HepG2 (cell line): ENCODE data around the gene COX7C. TPM values are rescaled to one million over a fixed set of nuclear protein-coding genes. Genes with fewer than 3 reads are reported as not detected.

ENCODE experiments used
- ATF1 ChIP-seq: IDR thresholded peaks from 2 replicates; pipeline ENCODE4 v1.6.1; 2016; ENCODE audit warnings: mild to moderate bottlenecking, control low read depth
- DNMT1 ChIP-seq: sonication (generic); formaldehyde crosslinking; IDR thresholded peaks from 2 replicates; pipeline ENCODE4 v1.5.1; 2020; ENCODE audit warnings: mild to moderate bottlenecking, missing genetic modification reagents
- HDAC6 ChIP-seq: fragments of 200-600 bp; sonication (generic); IDR thresholded peaks from 2 replicates; pipeline ENCODE4 v1.7.0; 2017; ENCODE audit warnings: mild to moderate bottlenecking, antibody characterized with exemption, low read length, low read depth
- IRX3 ChIP-seq: sonication (generic); formaldehyde crosslinking; IDR thresholded peaks from 2 replicates; pipeline ENCODE4 v1.8.1; 2023; ENCODE audit warnings: mild to moderate bottlenecking, low read depth, missing genetic modification reagents, borderline replicate concordance
- KLF9 ChIP-seq: IDR thresholded peaks from 2 replicates; pipeline ENCODE4 v1.6.1; 2016; ENCODE audit warnings: low read depth
- MAFG ChIP-seq: sonication (generic); formaldehyde crosslinking; IDR thresholded peaks from 2 replicates; pipeline ENCODE4 v1.5.1; 2020; ENCODE audit warnings: mild to moderate bottlenecking, missing genetic modification reagents
- MED1 ChIP-seq: sonication (generic); formaldehyde crosslinking; IDR thresholded peaks from 2 replicates; pipeline ENCODE4 v1.4.0; 2020; ENCODE audit warnings: missing genetic modification reagents
- NKX3-1 ChIP-seq: sonication (generic); formaldehyde crosslinking; IDR thresholded peaks from 2 replicates; pipeline ENCODE4 v1.5.0; 2020; ENCODE audit warnings: missing genetic modification reagents
- NR3C1 ChIP-seq: sonication (generic); formaldehyde crosslinking; IDR thresholded peaks from 2 replicates; pipeline ENCODE4 v1.4.0; 2020; ENCODE audit warnings: missing genetic modification reagents
- RBAK ChIP-seq: sonication (generic); formaldehyde crosslinking; IDR thresholded peaks from 2 replicates; pipeline ENCODE4 v1.5.1; 2020; ENCODE audit warnings: mild to moderate bottlenecking, missing genetic modification reagents
- STAT6 ChIP-seq: sonication (generic); formaldehyde crosslinking; IDR thresholded peaks from 2 replicates; pipeline ENCODE4 v1.4.0; 2020; ENCODE audit warnings: missing genetic modification reagents, mild to moderate bottlenecking, borderline replicate concordance
- ZBTB37 ChIP-seq: sonication (generic); formaldehyde crosslinking; IDR thresholded peaks from 2 replicates; pipeline ENCODE4 v1.4.0; 2020; ENCODE audit warnings: mild to moderate bottlenecking, missing genetic modification reagents
- ZNF17 ChIP-seq: sonication (generic); formaldehyde crosslinking; IDR thresholded peaks from 2 replicates; pipeline ENCODE4 v1.5.0; 2020; ENCODE audit warnings: mild to moderate bottlenecking, missing genetic modification reagents
- ZNF326 ChIP-seq: sonication (generic); formaldehyde crosslinking; IDR thresholded peaks from 2 replicates; pipeline ENCODE4 v1.4.0; 2020; ENCODE audit warnings: missing genetic modification reagents, borderline replicate concordance
- ZNF33B ChIP-seq: sonication (generic); formaldehyde crosslinking; IDR thresholded peaks from 2 replicates; pipeline ENCODE4 v1.5.1; 2020; ENCODE audit warnings: mild to moderate bottlenecking, missing genetic modification reagents
- ZNF496 ChIP-seq: sonication (generic); formaldehyde crosslinking; IDR thresholded peaks from 2 replicates; pipeline ENCODE4 v1.8.1; 2023; ENCODE audit warnings: mild to moderate bottlenecking, moderate library complexity, missing genetic modification reagents; ENCODE audit not compliant: insufficient replicate concordance
- ZNF646 ChIP-seq: sonication (generic); formaldehyde crosslinking; IDR thresholded peaks from 2 replicates; pipeline ENCODE4 v1.9.0; 2021; ENCODE audit warnings: mild to moderate bottlenecking, missing genetic modification reagents
- ZNF749 ChIP-seq: sonication (generic); formaldehyde crosslinking; IDR thresholded peaks from 2 replicates; pipeline ENCODE4 v1.8.0; 2022; ENCODE audit warnings: mild to moderate bottlenecking, missing genetic modification reagents, moderate library complexity, borderline replicate concordance
- ZNF850 ChIP-seq: sonication (generic); formaldehyde crosslinking; conservative IDR thresholded peaks from 2 replicates; pipeline ENCODE4 v1.9.0; 2021; ENCODE audit warnings: mild to moderate bottlenecking, missing genetic modification reagents
- polyA plus RNA-seq, 8 experiments: library from polyadenylated mRNA; depleted of rRNA in 3 of 8; stranded (reverse) in 7 of 8; unstranded in 1 of 8; fragments of >200 nt; fragmentation: Illumina TruSeq in 4 of 8; extraction: Trizol in 4 of 8; gene quantifications; 2 replicates each; pipeline versions ENCODE4 v1.2.1 to v1.2.3, GENCODE V29; 2011 to 2016; ENCODE audit warnings: low read depth in 4 of 8, missing spikeins in 1 of 8, mixed read lengths in 1 of 8; ENCODE audit not compliant: insufficient read depth in 1 of 8
- total RNA-seq, 5 experiments: library from RNA; depleted of rRNA; stranded (reverse); fragments of >200 nt; fragmentation: Illumina TruSeq; extraction: Trizol; gene quantifications; 2 replicates each; pipeline ENCODE4 v1.2.3, GENCODE V29; 2016; ENCODE audit warnings: low read depth in 1 of 5

Gene COX7C
- total and polyA plus RNA-seq, 2 of the 13 experiments (the other 11 are each of a cell fraction or from before 2014, with no cell fraction given) = 538 to 635 TPM

- TF ChIP-seq RBAK (CRISPR knock-in tag) (no peak), ZNF496 (CRISPR knock-in tag) (no peak), ZNF646 (CRISPR knock-in tag) (no peak), MAFG (CRISPR knock-in tag) (no peak), ZNF33B (CRISPR knock-in tag) (no peak), ZNF326 (CRISPR knock-in tag) (no peak), ZNF850 (CRISPR knock-in tag) (no peak), IRX3 (CRISPR knock-in tag) (no peak), ZBTB37 (CRISPR knock-in tag) (no peak), DNMT1 (no peak), ATF1 (CRISPR knock-in tag) (peak; percentile 89), KLF9 (CRISPR knock-in tag) (no peak), HDAC6 (no peak), NKX3-1 (CRISPR knock-in tag) (no peak), STAT6 (CRISPR knock-in tag) (0 out of 2 replicates have a peak, but pooled peaks have one; percentile 18), ZNF749 (peak; percentile 27; the same call in 1 of the 2 replicates), MED1 (CRISPR knock-in tag) (no peak), NR3C1 (CRISPR knock-in tag) (no peak), ZNF17 (no peak)
Measured at GRCh38 chr5:86617756-86618576, at the start of gene COX7C (continued).
